ENCODE measurements around the gene COG5. TPM values are rescaled to one million over a fixed set of nuclear protein-coding genes. Genes with fewer than 3 reads are reported as not detected.

The COG5 gene
- total RNA-seq, 6 experiments from 2014 or later: 13.9 to 21.3 (median 15.5) TPM

GRCh38 chr7:107180378-107180777 lies 383.3 kb downstream of the COG5 start:
- H3K27ac ChIP-seq: no peak overlapping the region
- peak in 1 of 3 donors; percentile 35 for DNase-seq
- TF ChIP-seq POLR2A (IDR thresholded peaks at IDR 0.05): no peak
- TF ChIP-seq CTCF (IDR thresholded peaks at IDR 0.05): no peak
- no peak overlapping the region for H3K4me3 ChIP-seq
- 60% methylated on average over 1 of the region's 1 CpG for WGBS (ENCODE audit: insufficient coverage, low coverage, low lambda C conversion rate, missing lambda C conversion rate)
- H3K9me3 ChIP-seq: no peaks in the 10 kb centered on the region
- H3K36me3 ChIP-seq: peaks cover 0 to 46% (median 11%) of the 10 kb centered on the region in 4 donors
- H3K27me3 ChIP-seq: no peaks in the 10 kb centered on the region
- intact Hi-C loops (cut with DNase I): no loop called here
- no peaks in the 10 kb centered on the region for H3K4me1 ChIP-seq
- ATAC-seq: peak in 2 of 4 donors; percentile 37 to 63

DNA sequence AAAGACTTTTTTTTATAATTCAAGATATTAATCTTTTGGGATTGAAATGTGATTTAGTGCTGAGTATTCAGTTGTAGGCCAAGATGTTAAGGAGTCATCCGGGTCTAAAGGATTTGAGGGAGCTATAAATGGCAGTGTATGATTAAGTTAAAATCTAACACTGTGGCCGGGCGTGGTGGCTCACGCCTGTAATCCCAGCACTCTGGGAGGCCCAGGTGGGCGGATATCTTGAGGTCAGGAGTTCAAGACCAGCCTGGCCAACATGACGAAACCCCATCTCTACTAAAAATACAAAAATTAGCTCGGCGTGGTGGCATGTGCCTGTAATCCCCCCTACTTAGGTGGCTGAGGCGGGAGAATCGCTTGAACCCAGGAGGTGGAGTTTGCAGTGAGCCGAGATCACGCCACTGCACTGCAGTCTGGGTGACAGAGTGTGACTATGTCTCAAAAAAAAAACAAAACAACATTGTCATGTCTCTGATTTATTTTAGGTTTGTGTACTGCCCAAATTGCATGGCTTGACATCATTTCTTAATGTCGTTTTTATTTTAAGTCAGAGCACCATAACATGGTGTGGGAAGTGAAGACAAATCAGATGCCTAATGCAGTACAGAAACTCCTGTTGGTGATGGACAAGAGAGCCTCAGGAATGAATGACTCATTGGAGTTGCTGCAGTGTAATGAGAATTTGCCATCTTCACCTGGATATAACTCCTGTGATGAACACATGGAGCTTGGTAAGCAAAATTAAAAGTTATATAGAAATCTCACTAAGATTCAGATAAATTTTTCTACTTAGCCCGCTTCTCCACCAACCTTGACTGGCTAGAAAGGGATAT lies 384.2 kb downstream of the COG5 start:
- H3K4me3 ChIP-seq: no peak overlapping the region
- no peak for DNase-seq
- 94% methylated on average over 10 of the region's 14 CpGs for WGBS (ENCODE audit: insufficient coverage, low coverage, low lambda C conversion rate, missing lambda C conversion rate)
- H3K27ac ChIP-seq: no peak overlapping the region
- no peaks in the 10 kb centered on the region for H3K9me3 ChIP-seq
- peaks cover 0 to under 1% (median 0%) of the 10 kb centered on the region in 4 donors for H3K4me1 ChIP-seq
- intact Hi-C loops (cut with DNase I): no loop called here
- no peaks in the 10 kb centered on the region for H3K27me3 ChIP-seq
- H3K36me3 ChIP-seq: peaks cover 0 to 37% (median 11%) of the 10 kb centered on the region in 4 donors
- ATAC-seq: peak in 1 of 4 donors; percentile 33
- TF ChIP-seq POLR2A (IDR thresholded peaks at IDR 0.05): no peak
- no peak for TF ChIP-seq CTCF (IDR thresholded peaks at IDR 0.05)

DNA sequence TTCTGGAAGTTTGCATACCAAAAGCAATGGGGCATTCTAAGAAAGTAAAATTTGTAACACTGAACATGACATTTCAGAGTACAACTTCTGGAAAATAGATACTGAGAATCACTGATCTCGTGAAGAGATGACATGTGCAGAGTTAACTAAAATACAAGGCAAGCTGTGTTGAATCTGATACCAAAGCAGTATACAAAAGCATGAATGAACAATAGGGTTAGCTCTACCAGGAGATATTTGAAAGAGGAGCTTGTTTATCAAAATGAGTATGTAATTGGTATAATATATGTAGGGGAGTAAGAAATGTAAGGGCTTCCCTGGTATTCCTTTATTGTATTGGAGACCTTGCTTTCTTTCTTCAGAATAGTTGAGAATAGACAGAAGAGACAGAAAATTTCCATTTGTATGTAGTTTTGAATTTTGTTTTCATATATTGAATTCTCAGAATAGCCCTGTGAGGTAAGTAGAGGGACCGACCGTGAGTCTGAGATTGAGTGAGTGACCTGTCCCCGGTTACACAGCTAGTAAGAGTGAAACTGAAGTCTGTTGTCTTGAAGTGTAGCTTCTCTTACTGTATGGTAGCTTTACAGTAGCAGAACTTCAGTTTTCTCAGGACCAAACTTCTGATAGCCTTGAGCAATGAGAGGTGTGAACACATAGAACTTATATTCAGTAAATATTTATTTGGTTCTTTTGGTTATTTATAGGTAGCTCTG lies 389.9 kb downstream of the COG5 start:
- ATAC-seq (no peak), DNase-seq (no peak)
- H3K27ac ChIP-seq: no peak overlapping the region
- no peaks in the 10 kb centered on the region for H3K9me3 ChIP-seq
- peaks cover 0 to 30% (median 7%) of the 10 kb centered on the region in 4 donors for H3K4me1 ChIP-seq
- H3K36me3 ChIP-seq: no peaks in the 10 kb centered on the region
- H3K27me3 ChIP-seq: no peaks in the 10 kb centered on the region
- TF ChIP-seq POLR2A (IDR thresholded peaks at IDR 0.05) (no peak), CTCF (IDR thresholded peaks at IDR 0.05) (no peak)
- 47% methylated on average over 4 of the region's 4 CpGs for WGBS (ENCODE audit: insufficient coverage, low coverage, low lambda C conversion rate, missing lambda C conversion rate)
- H3K4me3 ChIP-seq: no peak overlapping the region
- intact Hi-C loops (cut with DNase I): no loop called here

GRCh38 chr7:107173191-107173590 lies 390.5 kb downstream of the COG5 start:
- H3K27me3 ChIP-seq: no peaks in the 10 kb centered on the region
- H3K4me1 ChIP-seq: peaks cover 0 to 30% (median 7%) of the 10 kb centered on the region in 4 donors
- intact Hi-C loops (cut with DNase I): no loop called here
- DNase-seq (no peak), ATAC-seq (no peak)
- TF ChIP-seq POLR2A (IDR thresholded peaks at IDR 0.05) (no peak), CTCF (IDR thresholded peaks at IDR 0.05) (no peak)
- no peaks in the 10 kb centered on the region for H3K36me3 ChIP-seq
- no peak overlapping the region for H3K27ac ChIP-seq
- no peak overlapping the region for H3K4me3 ChIP-seq
- no peaks in the 10 kb centered on the region for H3K9me3 ChIP-seq
- 94% methylated on average over 2 of the region's 2 CpGs for WGBS (ENCODE audit: insufficient coverage, low coverage, low lambda C conversion rate, missing lambda C conversion rate)

Measured in right lobe of liver (tissue), 6 donors.